HG02623 (cell line): ENCODE results near the gene ZNF423.

Experiments
- ATAC-seq: cut with Tn5 transposase; IDR thresholded peaks from one replicate; pipeline ENCODE4 v1.9.1; 2021; ENCODE audit warnings: moderate library complexity; ENCODE audit not compliant: unreplicated experiment

The ZNF423 gene

DNA sequence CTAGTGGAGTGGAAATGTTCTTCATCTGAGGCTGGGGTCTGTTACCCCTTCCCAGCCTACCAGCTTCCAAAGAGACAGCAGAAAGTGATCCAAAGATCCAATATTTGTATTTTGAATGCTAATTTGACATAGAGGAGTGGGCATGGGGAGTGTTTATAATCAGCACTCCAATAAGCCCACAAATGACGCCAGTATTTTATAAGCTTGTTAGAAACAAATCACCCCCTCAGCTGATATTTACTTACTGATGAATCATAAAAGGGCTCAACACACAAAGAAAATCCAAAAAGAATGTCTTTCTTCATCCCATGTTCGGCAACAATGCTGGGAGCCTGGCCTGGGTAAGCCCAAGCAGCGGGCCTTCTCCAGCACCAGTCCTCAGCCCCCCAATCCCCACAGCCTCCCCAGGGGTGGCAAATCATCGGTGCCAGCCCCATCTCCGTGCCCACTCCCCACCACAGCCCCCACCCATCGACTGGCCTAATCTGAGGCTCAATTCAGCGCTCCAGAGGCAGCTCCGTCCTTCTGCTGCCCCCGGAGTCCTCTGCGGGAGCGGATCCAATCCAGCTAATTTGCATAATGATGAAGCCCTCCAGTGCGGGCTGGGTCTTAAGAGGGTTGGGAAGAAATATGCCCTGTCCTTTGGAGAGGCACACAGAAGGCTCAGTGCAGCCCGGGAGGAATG, 312.8 kb downstream of the ZNF423 start:
- no peak for ATAC-seq

DNA sequence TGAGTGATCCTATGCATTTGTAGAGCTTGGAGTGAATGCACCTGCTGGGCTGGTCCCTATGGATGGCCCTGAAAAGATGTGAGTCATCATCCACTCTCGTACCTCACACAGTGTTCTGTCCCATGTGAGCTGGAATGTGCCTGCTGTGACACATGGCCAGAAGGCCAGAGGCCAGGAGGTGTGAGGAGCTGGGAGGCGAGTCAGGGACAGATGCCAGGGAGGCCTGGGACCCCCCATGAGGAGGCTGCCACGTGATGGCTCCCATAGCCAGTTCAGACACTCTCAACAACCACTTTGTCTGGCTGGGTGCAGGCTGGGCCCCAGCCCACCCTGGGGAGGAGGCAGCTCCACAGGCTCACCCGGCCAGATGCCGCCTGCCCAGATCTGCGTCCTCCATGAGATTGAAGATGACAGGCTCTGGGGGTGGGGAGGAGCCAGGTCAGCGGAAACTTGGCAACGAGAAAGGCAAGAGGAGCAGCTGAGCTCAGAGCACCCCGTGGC, 313.5 kb downstream of the ZNF423 start:
- ATAC-seq = no peak

DNA sequence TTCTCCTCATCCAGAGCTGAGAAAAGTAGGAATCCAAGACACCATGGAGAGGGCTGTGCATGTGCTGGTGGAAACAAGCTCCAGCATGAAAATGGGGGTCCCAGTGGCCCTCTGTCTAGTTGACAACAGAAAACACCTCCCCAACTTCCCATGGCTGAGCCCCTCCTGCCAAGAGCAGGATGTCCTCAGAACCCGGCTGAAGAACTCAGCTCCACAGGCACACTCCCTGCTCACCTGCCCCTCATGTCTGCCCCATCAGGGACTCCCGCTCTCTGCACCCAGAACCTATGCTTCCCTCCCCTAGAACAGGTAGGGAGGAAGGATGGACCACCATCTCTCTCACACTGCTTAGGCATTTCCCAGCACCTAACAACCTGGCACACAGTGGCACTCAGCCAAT, 315.1 kb downstream of the ZNF423 start:
- ATAC-seq = no peak

DNA sequence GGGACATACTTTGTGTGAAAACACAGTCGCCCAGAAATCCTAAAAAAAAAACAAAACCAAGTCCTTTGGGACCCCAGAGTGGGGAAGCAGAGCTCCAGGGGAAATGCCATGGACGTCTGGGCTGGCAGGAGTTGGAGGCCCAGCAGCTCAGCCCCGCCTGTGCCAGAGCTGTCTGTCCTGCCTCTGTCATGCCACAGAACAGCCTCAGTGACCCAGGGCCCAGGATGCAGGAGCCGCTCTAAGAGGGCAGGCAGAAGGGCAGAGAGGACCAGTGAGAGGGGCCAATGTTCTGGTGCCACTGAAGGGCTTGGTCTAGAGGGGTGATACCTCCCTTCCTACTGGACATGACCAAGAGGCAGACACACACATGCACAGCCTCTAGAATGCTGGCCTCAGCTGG, 316.2 kb downstream of the ZNF423 start:
- no peak for ATAC-seq

DNA sequence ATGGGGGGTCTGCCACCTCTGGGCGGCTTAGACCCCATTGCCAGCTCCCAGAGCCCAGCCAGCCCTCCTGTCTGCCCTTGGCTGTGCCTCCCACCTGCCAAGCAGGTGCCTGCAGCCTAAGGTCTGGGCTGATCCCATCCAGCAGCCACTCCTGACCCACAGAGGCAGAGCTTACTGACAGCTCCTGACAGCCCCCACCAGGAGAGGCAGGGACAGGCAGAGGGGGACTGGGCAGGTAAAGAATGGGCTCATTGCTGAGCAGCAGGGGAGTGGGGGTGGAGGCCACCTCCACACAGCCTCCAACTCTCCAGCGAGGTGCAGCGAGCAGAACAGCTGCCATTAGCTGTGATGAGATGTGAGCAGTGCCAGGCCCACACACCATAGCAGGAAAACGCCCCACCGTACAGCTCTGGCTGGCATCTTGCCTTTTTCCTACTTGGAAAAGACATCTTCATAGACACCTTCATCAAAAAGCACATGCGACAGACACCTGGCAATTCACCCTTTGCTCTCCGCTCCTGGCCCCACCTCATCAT, 317.9 kb downstream of the ZNF423 start:
- ATAC-seq = no peak

DNA sequence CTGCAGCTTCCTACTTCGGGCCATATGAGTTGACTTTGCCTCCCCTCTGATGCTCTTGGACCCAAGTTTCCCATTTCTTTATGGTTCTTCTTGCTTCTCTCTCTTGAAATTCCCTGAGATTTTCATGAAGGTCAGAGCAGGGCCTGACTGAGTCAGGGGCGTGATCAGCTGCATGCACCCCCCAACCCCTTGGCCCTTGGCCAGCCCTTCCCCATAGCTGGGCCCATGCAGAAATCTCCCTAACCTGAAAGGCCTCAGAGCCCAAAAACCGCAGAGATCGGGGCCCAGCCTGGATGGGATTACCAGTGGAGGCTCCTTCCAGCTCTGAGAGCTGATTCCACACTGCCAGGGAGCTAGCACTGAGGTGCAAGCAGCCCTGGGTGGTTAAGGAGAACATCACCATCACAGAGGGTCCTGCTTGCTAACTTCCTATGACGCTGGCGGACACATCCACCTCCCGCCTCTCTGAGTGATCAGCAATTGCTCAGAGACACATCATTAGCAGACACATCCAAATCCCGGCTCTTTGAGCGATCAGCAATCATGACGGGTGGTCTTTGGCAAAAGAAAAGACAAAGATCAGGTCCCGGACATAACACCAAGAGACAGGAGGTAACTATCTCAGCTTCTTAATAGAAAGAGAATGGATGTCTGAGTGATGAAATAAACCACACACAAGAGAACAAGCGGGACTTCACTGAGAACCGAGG, 320.9 kb downstream of the ZNF423 start:
- no peak for ATAC-seq

DNA sequence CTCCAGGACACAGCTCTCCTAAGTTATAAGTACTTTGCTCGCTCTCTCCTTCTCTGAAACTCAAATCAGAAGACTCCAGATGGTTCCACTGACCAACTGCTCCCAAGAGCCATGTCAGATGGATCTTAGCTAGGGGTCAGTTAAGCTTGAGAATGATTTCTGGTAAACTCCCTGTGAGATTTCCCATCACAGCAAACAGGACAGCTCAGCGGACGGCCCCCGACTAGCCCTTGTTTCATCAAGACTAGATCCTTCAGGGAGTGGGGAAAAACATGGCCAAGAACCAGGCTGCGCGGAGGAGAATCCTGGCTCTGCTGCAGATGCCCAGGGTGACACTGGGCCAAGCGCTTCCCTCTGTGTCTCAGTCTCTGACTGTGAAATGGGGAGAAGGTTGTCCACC, 322.5 kb downstream of the ZNF423 start:
- no peak for ATAC-seq

DNA sequence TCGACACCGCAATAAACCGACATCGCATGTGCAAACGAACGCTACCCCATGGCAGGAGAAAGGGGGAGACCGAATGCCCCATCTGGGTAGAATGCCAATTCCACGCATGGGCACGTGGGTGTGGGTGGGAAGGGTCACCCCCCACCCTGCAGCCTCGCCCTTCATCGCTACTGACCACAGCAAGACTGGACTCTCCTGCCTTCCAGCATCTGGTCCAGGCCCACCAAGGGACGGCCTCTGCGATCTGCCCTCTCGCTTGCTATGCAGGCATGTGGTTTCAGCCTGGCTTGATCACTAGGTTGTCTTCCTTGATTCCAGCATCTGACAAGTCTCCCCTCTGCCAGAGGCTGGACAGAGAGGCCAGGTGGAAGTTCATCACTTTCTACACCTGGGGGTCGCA, 323.0 kb downstream of the ZNF423 start:
- ATAC-seq = no peak

DNA sequence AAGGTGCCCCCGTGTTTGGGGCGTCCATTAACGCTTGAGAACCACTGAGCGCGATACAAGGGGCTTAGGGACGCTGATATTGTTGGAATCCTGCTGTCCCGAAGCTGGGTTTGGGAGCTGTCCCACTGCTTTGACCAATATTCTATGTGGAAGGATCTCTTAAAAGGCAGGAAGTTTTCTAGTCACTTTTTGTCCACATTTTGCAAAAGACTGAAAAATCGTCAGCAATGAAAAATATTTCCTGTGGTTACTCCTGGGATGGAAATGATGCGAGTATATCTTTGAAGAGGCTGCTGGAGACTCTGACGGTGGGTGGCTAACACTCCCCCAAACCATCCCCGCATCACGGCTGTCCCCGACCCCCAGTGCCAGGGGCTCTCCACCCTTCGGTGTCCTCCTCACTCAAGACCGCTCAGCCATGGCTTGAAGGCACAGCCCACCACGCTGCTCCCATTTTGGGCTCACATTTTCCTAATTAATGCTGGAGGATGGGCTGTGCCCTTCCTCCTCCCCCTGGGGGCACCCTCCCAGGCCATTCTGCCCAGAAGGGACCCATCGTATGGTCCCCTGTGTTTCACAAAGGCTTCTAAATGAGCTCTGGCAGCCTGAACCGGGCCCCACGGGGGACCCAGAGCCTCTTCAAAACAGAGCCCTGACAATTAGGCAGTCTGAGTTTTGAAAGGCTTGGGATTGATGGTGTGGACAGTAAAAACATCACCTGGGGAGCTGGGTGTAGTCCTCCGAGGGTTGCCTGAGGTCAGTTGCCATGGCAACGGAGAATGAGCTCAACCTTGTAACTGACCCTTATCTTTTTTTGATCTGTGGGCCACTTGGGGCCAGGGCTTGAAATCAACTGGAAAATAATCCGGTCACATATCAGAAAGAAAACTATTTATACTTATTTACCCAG, 323.7 kb downstream of the ZNF423 start:
- ATAC-seq = no peak

DNA sequence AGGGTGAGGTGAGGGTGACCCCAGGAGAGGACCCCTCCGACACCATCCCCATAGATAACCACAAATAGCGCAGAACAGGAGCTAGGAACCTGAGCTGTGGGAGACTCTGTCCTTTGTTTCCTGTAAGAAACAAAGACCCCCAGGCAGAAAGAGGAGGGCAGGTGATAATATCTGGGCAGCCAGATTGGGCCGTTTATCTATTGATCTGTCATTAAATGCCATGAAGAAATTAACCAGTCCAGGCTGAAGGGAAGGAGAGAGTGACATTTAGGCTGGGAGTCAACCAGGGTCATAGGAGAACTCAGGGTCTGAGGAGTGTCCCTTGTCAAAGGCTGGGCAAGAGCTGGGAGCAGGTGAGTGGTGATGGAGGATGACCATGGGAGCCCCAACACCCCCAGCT, 324.5 kb downstream of the ZNF423 start:
- no peak for ATAC-seq

DNA sequence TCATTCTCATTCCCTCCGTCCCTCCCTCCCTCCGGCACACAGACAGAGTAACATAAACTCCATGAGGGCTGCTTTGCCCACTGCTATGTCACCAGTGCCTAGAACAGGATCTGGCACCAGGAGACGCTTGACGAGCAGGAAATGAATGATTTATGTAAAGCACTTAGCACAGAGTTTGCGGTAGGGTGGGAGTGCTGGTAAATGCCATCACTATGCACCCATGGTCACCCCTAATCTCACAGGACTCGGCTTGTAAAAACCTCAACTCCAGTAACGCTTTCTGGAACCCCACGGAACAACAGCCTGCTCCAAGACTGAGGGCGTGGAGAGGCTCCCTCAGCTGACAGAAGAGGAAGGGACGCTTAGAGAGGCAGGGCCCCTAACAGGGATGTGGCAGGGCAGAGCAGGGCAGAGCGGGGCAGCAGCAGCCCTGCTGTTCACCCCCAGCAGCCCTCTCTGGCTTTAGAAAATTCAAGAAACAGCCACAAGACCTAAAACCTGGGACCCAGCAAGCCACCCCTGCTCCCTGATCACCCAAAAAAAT, 325.4 kb downstream of the ZNF423 start:
- no peak for ATAC-seq

DNA sequence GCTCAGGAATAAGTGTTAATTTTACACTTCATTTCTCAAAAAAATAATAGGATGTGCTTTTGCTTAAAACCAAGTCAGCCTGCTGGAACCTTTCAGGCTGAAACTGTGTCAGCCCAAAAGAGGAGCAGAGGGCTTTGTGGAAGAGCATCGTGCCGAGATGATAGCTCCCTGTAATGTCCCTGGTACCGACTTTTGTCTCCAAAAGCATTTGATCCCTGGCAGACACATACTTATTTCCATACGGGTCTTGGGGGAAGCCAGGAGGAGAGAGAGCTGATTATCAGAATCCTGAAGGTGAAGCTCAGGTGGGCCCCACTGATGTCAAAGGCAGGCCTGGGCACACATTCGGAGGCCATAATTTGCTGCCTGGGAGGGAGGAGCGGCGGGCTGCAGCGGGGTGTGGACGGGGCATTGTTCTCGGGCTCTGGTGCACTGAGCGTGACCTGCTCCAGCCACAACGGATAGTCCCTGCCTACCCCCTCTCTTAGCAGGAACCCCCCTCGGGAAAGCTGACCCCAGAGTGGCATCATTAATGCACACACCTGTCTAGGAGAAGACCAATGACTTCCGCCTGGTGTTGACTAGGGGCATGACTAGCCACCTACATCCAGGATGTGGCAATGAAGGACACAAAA, 326.4 kb downstream of the ZNF423 start:
- ATAC-seq = no peak

DNA sequence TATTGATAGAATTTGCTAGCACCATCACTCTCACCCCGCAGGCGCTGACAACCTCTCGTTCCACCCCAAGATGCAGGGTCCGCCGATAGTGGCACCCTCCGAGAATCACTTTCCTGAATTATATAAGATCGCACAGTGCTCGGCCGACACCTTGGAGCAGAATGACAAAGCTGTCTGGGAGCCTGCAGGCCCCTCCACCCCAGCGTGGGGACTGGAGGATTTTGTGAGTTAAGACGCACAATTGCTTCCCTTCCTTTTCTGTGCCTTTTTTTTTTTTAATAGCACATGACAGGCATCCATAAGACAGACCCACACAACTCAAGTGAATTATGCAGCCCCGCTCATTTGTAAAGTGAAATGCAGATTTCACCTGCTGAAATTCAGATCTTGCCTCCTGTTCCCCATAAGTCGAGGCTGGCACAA, 327.0 kb downstream of the ZNF423 start:
- no peak for ATAC-seq

DNA sequence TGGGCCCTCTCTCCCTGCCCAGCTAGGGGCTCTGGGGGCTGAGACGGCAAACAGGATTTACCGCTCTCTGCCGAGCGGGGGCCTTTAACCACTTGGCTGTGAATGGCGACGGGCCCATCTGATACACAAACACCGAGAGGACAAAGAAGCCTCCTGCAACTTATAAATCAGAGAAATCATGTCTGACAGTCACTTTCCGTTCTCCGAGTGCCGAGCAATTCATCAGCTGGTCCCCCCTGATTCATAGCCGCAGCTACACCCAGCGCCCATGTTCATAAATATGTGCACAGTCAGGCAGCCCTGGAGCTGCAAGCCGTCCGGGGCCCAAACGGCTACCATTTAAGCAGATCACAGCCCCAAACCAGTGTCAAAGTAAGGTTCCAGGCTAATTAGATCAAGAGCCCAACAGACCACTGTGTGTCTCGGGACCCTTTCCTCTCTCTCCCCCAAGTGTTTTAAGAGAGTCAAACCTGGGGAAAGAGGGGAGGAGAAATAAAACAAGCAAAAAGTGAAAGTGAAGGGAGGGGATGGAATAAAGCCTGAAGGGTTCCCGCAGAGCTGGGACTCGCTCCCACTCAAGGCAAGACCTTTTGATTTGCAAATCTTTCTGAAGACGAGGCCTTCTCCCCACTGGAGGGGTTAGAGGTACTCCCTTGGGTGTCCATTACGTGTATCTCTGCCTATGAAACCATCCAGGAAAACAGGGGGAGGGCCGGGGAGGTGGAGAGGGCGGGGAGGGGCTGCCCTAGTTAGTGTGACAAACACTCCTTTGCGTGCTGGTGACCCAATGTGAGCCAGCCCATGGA, 327.6 kb downstream of the ZNF423 start:
- ATAC-seq = no peak

DNA sequence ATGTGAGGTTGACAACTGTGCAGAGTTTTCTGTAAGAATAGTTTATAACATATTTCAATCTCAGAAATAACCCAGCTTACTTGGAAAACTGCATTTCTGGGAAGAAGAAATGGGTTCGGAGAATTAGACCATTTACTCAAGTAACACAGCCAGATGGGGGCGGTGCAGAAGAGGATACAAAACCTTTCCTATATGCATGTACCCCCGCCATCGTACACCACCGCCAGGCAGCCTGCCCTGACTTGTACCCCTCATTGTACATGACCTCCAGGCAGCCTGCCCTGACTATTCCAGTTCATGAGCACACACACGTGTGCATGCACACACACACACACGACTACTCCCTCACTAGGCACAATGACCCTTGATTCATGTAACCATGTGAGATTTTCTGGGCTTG, 328.3 kb downstream of the ZNF423 start:
- no peak for ATAC-seq

DNA sequence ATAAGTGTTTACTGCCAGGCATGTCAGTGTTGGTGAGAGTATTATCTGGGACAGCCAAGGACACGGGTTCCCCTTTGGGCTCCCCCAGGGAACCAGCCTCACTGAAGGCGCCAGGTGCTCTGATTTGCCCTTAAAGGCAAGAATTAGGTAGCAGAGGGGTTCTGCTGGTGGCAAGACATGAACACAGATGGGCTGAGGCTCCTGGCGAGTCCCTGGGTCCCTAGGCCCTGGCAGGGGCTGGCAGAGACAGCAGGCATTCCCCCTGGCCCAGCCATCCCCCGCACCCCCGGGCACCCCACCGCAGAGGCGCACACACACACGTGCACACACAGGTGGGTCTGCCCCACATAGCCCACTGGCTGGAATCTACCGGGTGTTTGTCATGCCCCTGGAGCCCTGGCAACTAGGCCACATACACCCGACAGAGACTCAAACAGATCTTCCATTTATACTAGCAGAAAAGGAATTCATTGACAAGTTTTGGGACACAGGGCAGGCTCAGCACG, 329.0 kb downstream of the ZNF423 start:
- no peak for ATAC-seq

DNA sequence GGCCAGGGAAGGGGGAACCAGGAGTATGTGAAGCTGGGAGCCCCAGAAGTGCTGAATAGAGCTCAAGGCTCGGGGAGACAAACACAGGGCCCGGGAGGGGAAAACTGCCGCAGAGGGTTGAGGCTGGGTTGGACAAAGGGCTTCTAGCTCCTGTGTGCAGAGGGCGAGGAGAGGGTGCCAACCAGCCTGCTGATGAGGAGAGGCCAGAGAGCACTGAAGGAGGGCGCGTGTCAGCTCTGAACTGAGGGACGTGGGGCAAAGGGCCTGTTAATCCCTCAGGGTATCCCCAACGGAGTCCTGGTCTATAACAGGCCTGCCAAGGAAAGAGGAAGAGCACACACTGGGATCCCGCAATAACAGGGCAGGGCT, 331.0 kb downstream of the ZNF423 start:
- ATAC-seq = no peak

DNA sequence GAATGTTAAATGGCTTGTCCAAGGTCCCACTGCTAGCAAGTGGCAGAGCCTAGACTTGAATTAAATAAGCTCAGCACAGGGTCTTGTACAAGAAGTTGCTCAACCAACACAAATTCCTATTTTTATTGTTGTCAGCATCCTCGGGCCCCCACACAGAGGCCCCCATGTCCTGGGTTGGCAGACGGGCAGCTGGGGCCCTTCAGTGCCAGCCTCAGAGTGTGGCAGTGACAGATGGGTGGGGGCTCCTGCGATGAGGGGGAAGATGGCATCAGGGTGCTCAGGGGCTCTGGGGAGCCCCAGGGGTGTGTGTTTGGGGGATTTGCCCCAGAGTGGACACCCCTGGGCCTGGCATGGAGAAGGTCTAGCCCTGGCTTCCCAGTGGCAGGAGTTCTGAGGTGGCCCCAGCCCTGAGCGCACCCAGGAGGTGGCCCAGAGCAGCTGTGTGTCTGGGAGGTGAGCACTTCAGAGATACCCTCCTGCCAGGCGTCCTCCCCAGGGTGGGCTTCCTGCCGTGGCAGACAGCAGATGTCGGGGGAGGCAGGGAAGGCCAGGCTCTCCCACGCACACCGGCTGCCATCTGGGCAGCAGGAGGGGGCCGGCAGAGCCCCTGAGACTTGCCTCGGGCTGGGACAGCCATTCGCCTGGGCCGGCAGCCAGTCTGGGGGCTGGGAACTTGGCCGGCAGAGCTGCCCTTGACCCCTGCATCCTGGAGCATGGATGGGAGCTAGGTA, 331.5 kb downstream of the ZNF423 start:
- ATAC-seq = no peak
